Uterus (tissue), 4 donors: ENCODE measurements around the gene RGR. TPM values are rescaled to one million over a fixed set of nuclear protein-coding genes. Genes with fewer than 3 reads are reported as not detected.

Experiments
- DNase-seq, 2 donors: peaks; one replicate each; pipeline ENCODE4 v3.0.0-alpha.2; 2019 to 2020
- H3K27ac ChIP-seq, 2 donors: fragments of 200-600 bp; sonication (generic); 1 replicate in 1 of 2; 2 replicates in 1 of 2; pipeline ENCODE4 v1.5.1; 2016 to 2018
- H3K27me3 ChIP-seq, 2 donors: fragments of 200-600 bp; sonication (generic); one replicate each; pipeline ENCODE4 v1.5.1; 2018 to 2019; ENCODE audit warnings: control low read depth in 1 of 2
- H3K36me3 ChIP-seq, 2 donors: fragments of 200-600 bp; sonication (generic); one replicate each; pipeline ENCODE4 v1.5.1; 2019; ENCODE audit warnings: control low read depth in 1 of 2
- H3K4me1 ChIP-seq, 2 donors: fragments of 200-600 bp; sonication (generic); one replicate each; pipeline ENCODE4 v1.5.1; 2018 to 2019; ENCODE audit warnings: control low read depth in 1 of 2
- H3K4me3 ChIP-seq, 2 donors: fragments of 200-600 bp; sonication (generic); 1 replicate in 1 of 2; 2 replicates in 1 of 2; pipeline ENCODE4 v1.5.1; 2018 to 2019; ENCODE audit warnings: mild to moderate bottlenecking in 1 of 2
- H3K9me3 ChIP-seq, 2 donors: fragments of 200-600 bp; sonication (generic); one replicate each; pipeline ENCODE4 v1.5.1; 2019; ENCODE audit warnings: control low read depth in 1 of 2
- CTCF ChIP-seq, 4 experiments: fragments of 200-600 bp in 2 of 4; fragments of 450-650 bp in 2 of 4; sonication (generic) in 2 of 4; IDR thresholded peaks; one replicate each; pipeline ENCODE4 v1.5.1; 2016 to 2019; ENCODE audit warnings: antibody characterized with exemption in 4 of 4, mild to moderate bottlenecking in 2 of 4, moderate library complexity in 1 of 4
- POLR2A ChIP-seq, 2 donors: fragments of 450-650 bp; IDR thresholded peaks; one replicate each; pipeline ENCODE4 v1.6.1; 2016; ENCODE audit warnings: antibody characterized with exemption in 2 of 2, mild to moderate bottlenecking in 1 of 2, moderate library complexity in 1 of 2
- intact Hi-C: fragments of 100-400 bp; cut with DNase I; formaldehyde crosslinking; loops from one replicate; pipeline ENCODE4 v1.15.1; 2023; ENCODE audit warnings: low total_unique reads
- total RNA-seq, 4 donors: library from RNA; depleted of rRNA in 3 of 4; stranded (reverse); fragments of >200 nt in 3 of 4; gene quantifications; one replicate each; pipeline versions ENCODE4 v1.1.0 to v1.2.4, GENCODE V29; 2014 to 2023
- donor health status: DM: yes; HTN: yes; CAD: no.

The RGR gene
- total RNA-seq, 4 donors from 2014 or later, result not detected

GRCh38 chr10:84256510-84257342, 11.9 kb downstream of the RGR start:
- no peaks in the 10 kb centered on the region for H3K9me3 ChIP-seq
- H3K4me3 ChIP-seq, result no peak overlapping the region
- H3K27ac ChIP-seq, result no peak overlapping the region
- no peaks in the 10 kb centered on the region for H3K36me3 ChIP-seq
- H3K27me3 ChIP-seq, result no peaks in the 10 kb centered on the region
- intact Hi-C loops, result no loop called here
- H3K4me1 ChIP-seq, result no peaks in the 10 kb centered on the region
- TF ChIP-seq POLR2A (IDR thresholded peaks at IDR 0.05), result no peak
- TF ChIP-seq CTCF (IDR thresholded peaks at IDR 0.05), result no peak
- DNase-seq, result peak in 1 of 2 donors; percentile 20

- intact Hi-C loops, result no loop called here
- Histone ChIP-seq H3K27me3 (no peaks in the 10 kb centered on the region), H3K4me3 (no peak overlapping the region), H3K9me3 (no peaks in the 10 kb centered on the region), H3K4me1 (no peaks in the 10 kb centered on the region), H3K36me3 (no peaks in the 10 kb centered on the region), H3K27ac (no peak overlapping the region)
- no peak for TF ChIP-seq CTCF (IDR thresholded peaks at IDR 0.05)
- TF ChIP-seq POLR2A (IDR thresholded peaks at IDR 0.05), result no peak
- DNase-seq, result no peak
Measured at GRCh38 chr10:84257343-84258020, 12.6 kb downstream of the RGR start.

GRCh38 chr10:84258034-84258695, 13.3 kb downstream of the RGR start:
- intact Hi-C loops, result no loop called here

GRCh38 chr10:84261236-84261915, 16.5 kb downstream of the RGR start:
- no peak overlapping the region for H3K4me3 ChIP-seq
- intact Hi-C loops, result loop anchor here (5.0 kb wide), 1 partner anchor 276 kb away; no protein-coding TSS in a partner anchor

More at GRCh38 chr10:84258034-84258695, 13.3 kb downstream of the RGR start:
- no peaks in the 10 kb centered on the region for H3K27me3 ChIP-seq
- no peaks in the 10 kb centered on the region for H3K9me3 ChIP-seq
- H3K36me3 ChIP-seq, result no peaks in the 10 kb centered on the region
- no peak overlapping the region for H3K4me3 ChIP-seq
- no peaks in the 10 kb centered on the region for H3K4me1 ChIP-seq
- TF ChIP-seq POLR2A (IDR thresholded peaks at IDR 0.05), result no peak
- TF ChIP-seq CTCF (IDR thresholded peaks at IDR 0.05), result no peak
- no peak for DNase-seq
- H3K27ac ChIP-seq, result no peak overlapping the region

More at GRCh38 chr10:84261236-84261915, 16.5 kb downstream of the RGR start:
- no peak for TF ChIP-seq POLR2A (IDR thresholded peaks at IDR 0.05)
- TF ChIP-seq CTCF (IDR thresholded peaks at IDR 0.05), result no peak
- H3K9me3 ChIP-seq, result no peaks in the 10 kb centered on the region
- no peak overlapping the region for H3K27ac ChIP-seq
- no peaks in the 10 kb centered on the region for H3K36me3 ChIP-seq
- no peaks in the 10 kb centered on the region for H3K4me1 ChIP-seq
- no peaks in the 10 kb centered on the region for H3K27me3 ChIP-seq
- DNase-seq, result no peak
